ENCODE measurements around the gene SRPX2. TPM values are rescaled to one million over a fixed set of nuclear protein-coding genes. Genes with fewer than 3 reads are reported as not detected.

SRPX2 gene
- polyA plus RNA-seq, 1 of the 3 experiments (the other 2 are of a cell fraction) = 14.5 TPM

DNA sequence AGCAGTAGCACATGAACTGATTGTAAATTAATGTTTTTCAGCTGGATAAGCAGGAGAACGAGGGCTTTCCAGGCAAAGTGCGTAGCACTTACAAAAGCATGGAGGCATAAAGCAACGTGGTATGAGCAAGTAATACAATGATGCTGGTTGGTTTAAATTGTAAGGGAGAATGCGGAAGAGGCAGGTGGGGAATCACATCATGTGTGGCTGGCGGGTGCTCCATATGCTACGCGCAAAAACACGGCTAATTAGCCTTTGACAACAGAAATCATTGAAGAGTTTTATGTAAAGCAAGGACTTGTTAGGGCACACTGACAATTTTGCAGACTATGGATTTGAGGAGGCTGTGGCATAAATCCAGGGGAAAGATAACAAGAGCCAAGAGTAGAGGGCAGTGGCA is 73.4 kb downstream of the SRPX2 start (continued):
- TF ChIP-seq RXRA (IDR thresholded peaks at IDR 0.05; ENCODE audit: borderline replicate concordance, low read depth) = no peak
- TF ChIP-seq, protein P1, sequence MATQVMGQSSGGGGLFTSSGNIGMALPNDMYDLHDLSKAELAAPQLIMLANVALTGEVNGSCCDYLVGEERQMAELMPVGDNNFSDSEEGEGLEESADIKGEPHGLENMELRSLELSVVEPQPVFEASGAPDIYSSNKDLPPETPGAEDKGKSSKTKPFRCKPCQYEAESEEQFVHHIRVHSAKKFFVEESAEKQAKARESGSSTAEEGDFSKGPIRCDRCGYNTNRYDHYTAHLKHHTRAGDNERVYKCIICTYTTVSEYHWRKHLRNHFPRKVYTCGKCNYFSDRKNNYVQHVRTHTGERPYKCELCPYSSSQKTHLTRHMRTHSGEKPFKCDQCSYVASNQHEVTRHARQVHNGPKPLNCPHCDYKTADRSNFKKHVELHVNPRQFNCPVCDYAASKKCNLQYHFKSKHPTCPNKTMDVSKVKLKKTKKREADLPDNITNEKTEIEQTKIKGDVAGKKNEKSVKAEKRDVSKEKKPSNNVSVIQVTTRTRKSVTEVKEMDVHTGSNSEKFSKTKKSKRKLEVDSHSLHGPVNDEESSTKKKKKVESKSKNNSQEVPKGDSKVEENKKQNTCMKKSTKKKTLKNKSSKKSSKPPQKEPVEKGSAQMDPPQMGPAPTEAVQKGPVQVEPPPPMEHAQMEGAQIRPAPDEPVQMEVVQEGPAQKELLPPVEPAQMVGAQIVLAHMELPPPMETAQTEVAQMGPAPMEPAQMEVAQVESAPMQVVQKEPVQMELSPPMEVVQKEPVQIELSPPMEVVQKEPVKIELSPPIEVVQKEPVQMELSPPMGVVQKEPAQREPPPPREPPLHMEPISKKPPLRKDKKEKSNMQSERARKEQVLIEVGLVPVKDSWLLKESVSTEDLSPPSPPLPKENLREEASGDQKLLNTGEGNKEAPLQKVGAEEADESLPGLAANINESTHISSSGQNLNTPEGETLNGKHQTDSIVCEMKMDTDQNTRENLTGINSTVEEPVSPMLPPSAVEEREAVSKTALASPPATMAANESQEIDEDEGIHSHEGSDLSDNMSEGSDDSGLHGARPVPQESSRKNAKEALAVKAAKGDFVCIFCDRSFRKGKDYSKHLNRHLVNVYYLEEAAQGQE (IDR thresholded peaks at IDR 0.05; ENCODE audit: low read depth, low read length) = no peak

DNA sequence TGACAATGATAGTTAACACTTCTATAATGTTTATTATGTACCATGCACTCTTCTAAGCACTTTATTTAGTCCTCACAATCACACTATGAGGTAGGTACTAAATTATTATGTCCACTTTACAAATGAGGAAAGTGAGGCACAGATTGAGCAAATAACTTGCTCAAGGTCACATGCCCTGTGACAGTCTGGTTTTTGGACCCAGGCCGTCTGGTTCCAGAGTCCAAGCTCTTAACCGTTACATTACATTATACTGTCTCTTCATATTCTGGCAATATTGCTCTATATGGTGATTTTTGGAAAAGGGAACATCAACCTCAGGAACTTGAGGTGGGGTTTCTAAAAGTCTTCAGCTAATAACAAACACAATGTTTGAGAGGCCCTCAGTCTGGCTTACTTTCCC is 75.1 kb downstream of the SRPX2 start:
- TF ChIP-seq SIN3A (IDR thresholded peaks at IDR 0.05; ENCODE audit: borderline replicate concordance, low read depth, low read length) (no peak), POLR2AphosphoS5 (IDR thresholded peaks at IDR 0.05; ENCODE audit: low read depth, low read length) (no peak), YY1 (IDR thresholded peaks at IDR 0.05; ENCODE audit: low read depth) (no peak), FOSL2 (IDR thresholded peaks at IDR 0.05; ENCODE audit: borderline replicate concordance, low read depth) (no peak), CHD2 (IDR thresholded peaks at IDR 0.05; ENCODE audit: low read length, partially characterized antibody) (no peak), GATA2 (CRISPR knock-in tag; IDR thresholded peaks at IDR 0.05) (no peak), FOXM1 (IDR thresholded peaks at IDR 0.05; ENCODE audit: low read depth) (no peak), NRF1 (IDR thresholded peaks at IDR 0.05; ENCODE audit: low read depth, low read length) (no peak)
- TF ChIP-seq, protein P2, sequence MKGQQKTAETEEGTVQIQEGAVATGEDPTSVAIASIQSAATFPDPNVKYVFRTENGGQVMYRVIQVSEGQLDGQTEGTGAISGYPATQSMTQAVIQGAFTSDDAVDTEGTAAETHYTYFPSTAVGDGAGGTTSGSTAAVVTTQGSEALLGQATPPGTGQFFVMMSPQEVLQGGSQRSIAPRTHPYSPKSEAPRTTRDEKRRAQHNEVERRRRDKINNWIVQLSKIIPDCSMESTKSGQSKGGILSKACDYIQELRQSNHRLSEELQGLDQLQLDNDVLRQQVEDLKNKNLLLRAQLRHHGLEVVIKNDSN (IDR thresholded peaks at IDR 0.05; ENCODE audit: borderline replicate concordance, low read depth) = no peak
- TF ChIP-seq, protein P3, sequence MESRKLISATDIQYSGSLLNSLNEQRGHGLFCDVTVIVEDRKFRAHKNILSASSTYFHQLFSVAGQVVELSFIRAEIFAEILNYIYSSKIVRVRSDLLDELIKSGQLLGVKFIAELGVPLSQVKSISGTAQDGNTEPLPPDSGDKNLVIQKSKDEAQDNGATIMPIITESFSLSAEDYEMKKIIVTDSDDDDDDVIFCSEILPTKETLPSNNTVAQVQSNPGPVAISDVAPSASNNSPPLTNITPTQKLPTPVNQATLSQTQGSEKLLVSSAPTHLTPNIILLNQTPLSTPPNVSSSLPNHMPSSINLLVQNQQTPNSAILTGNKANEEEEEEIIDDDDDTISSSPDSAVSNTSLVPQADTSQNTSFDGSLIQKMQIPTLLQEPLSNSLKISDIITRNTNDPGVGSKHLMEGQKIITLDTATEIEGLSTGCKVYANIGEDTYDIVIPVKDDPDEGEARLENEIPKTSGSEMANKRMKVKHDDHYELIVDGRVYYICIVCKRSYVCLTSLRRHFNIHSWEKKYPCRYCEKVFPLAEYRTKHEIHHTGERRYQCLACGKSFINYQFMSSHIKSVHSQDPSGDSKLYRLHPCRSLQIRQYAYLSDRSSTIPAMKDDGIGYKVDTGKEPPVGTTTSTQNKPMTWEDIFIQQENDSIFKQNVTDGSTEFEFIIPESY (IDR thresholded peaks at IDR 0.05; ENCODE audit: borderline replicate concordance, low read depth) = no peak
- no peak for DNase-seq
- WGBS (ENCODE audit: low lambda C conversion rate) = 39% methylated on average over 2 of the region's 2 CpGs
- Histone ChIP-seq H4K20me1 (ENCODE audit: insufficient read depth) (no peaks in the 10 kb centered on the region), H3K27ac (ENCODE audit: low read depth in 2 of 2, low read length in 1 of 2) (no peak overlapping the region), H3K9ac (no peak overlapping the region), H3K4me1 (ENCODE audit: control insufficient read depth in 1 of 2, insufficient read depth in 2 of 2, low read depth in 1 of 2, low read length in 1 of 2) (no peaks in the 10 kb centered on the region), H2AFZ (ENCODE audit: low read depth) (no peak overlapping the region), H3K9me3 (no peaks in the 10 kb centered on the region; the same call in 1 of the 2 replicates), H3K4me2 (no peak overlapping the region), H3K27me3 (ENCODE audit: insufficient read depth) (no peaks in the 10 kb centered on the region), H3K36me3 (replicated peaks in 1 of 2; ENCODE audit: control insufficient read depth in 1 of 2, insufficient read depth in 2 of 2, low read length in 1 of 2) (no peaks in the 10 kb centered on the region), H3K9me2 (no peaks in the 10 kb centered on the region), H3K4me3 (ENCODE audit: low read depth in 2 of 2, low read length in 1 of 2) (no peak overlapping the region), H3F3A (replicated peaks; ENCODE audit: insufficient read depth) (no peaks in the 10 kb centered on the region), H3K79me2 (ENCODE audit: insufficient read depth) (no peaks in the 10 kb centered on the region)
- ChIA-PET CTCF (interaction anchor here (0.9 kb wide), 1 partner anchor 34 kb away, joined by 3 read pairs; no protein-coding TSS in a partner anchor), POLR2A (no interaction called here)
